Measurements from ENCODE around the gene PHF10. TPM values are rescaled to one million over a fixed set of nuclear protein-coding genes. Genes with fewer than 3 reads are reported as not detected.
A peak's percentile ranks its signal among the peaks of the same experiment; 100 is the strongest.

Gene PHF10
- total RNA-seq, 3 donors from 2014 or later (not counting 1 experiment from before 2014, with no cell fraction given), result 46.5 to 56.5 (median 53.6) TPM

DNA sequence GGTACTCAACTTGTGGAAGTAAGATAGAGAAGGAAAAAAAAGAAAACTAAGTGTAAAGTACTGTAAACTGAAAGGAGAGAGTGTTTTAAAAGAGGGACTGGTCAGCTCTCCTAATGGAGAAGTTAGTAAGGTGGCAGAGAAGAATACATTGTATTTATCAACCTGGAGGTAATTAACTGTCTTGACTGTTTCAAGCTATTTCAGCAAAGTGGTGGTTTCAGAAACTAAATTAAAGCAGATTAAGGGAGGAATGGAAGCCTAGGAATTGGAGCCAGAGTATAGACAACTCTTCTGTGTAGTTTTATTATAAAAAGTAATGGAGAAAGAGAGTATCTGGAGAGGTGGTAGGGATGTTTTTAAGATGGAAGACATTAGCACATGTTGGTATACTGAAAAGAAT, 2.7 kb upstream of the PHF10 start:
- Mint-ChIP-seq H3K4me1 (peaks cover 12 to 16% of the 10 kb centered on the region in 2 donors), H3K27me3 (ENCODE audit: low read depth in 2 of 2) (peaks cover 8 to 9% of the 10 kb centered on the region in 2 donors), H3K36me3 (no peaks in the 10 kb centered on the region), H3K27ac (no peak overlapping the region), H3K9me3 (no peaks in the 10 kb centered on the region), H3K4me3 (no peak overlapping the region)
- DNase-seq, result no peak
- no peak for TF ChIP-seq CTCF (IDR thresholded peaks at IDR 0.05)
- H3K36me3 ChIP-seq (ENCODE audit: control insufficient read depth, insufficient read depth, low read length), result no peaks in the 10 kb centered on the region
- H3K4me3 ChIP-seq (ENCODE audit: low read length), result no peak overlapping the region
- ATAC-seq, result no peak
- no peak overlapping the region for H3K27ac ChIP-seq (ENCODE audit: low read length)
- H3K4me1 ChIP-seq (ENCODE audit: control insufficient read depth, insufficient read depth, low read length), result peaks cover 13% of the 10 kb centered on the region
- H3K27me3 ChIP-seq (ENCODE audit: control insufficient read depth, insufficient read depth, low read length), result no peaks in the 10 kb centered on the region
- intact Hi-C loops (cut with micrococcal nuclease), result no loop called here
- no peaks in the 10 kb centered on the region for H3K9me3 ChIP-seq (ENCODE audit: control insufficient read depth, insufficient read depth, low read length)

DNA sequence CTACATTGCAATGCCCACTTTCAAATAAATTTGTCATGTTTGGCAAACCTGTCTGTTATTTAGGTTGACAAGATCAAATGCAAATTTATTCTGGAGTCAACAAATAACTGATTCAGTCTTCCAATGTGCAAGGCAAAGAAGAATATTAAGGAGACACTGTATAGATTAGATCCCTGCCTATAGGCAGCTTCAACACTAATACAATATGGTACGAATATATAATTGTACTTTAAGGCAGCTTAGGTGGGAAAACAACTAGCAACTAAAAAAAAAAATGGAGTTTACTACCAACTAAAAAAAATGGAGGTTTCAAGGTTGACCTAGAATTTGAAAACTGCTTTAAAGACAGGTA, 1.7 kb upstream of the PHF10 start:
- no peaks in the 10 kb centered on the region for H3K36me3 Mint-ChIP-seq
- DNase-seq (no peak), ATAC-seq (no peak)
- peaks cover 6 to 7% of the 10 kb centered on the region in 2 donors for H3K27me3 Mint-ChIP-seq (ENCODE audit: low read depth in 2 of 2)
- TF ChIP-seq CTCF (IDR thresholded peaks at IDR 0.05), result no peak
- H3K4me1 Mint-ChIP-seq, result peaks cover 12 to 16% of the 10 kb centered on the region in 2 donors
- H3K27ac ChIP-seq (ENCODE audit: low read length), result no peak overlapping the region
- H3K9me3 Mint-ChIP-seq, result no peaks in the 10 kb centered on the region
- H3K27ac Mint-ChIP-seq, result peak overlapping the region; percentile 1 to 29
- H3K27me3 ChIP-seq (ENCODE audit: control insufficient read depth, insufficient read depth, low read length), result no peaks in the 10 kb centered on the region
- peak overlapping the region; percentile 80 for H3K4me3 Mint-ChIP-seq
- H3K36me3 ChIP-seq (ENCODE audit: control insufficient read depth, insufficient read depth, low read length), result no peaks in the 10 kb centered on the region
- no peaks in the 10 kb centered on the region for H3K9me3 ChIP-seq (ENCODE audit: control insufficient read depth, insufficient read depth, low read length)
- intact Hi-C loops (cut with micrococcal nuclease), result no loop called here
- no CpG with 5 or more reads among the region's 1 CpG for WGBS (ENCODE audit: insufficient coverage)
- no peak overlapping the region for H3K4me3 ChIP-seq (ENCODE audit: low read length)
- peaks cover 16% of the 10 kb centered on the region for H3K4me1 ChIP-seq (ENCODE audit: control insufficient read depth, insufficient read depth, low read length)

GRCh38 chr6:169725125-169726048, 1.1 kb upstream of the PHF10 start:
- no peak for ATAC-seq
- Mint-ChIP-seq H3K27ac (peak overlapping the region; percentile 1 to 29), H3K27me3 (ENCODE audit: low read depth in 2 of 2) (peaks cover 0 to 4% of the 10 kb centered on the region in 2 donors), H3K4me1 (peaks cover 12 to 16% of the 10 kb centered on the region in 2 donors), H3K4me3 (peak overlapping the region; percentile 80), H3K9me3 (no peaks in the 10 kb centered on the region), H3K36me3 (no peaks in the 10 kb centered on the region)
- WGBS (ENCODE audit: insufficient coverage), result 35% methylated on average over 21 of the region's 29 CpGs
- H3K9me3 ChIP-seq (ENCODE audit: control insufficient read depth, insufficient read depth, low read length), result no peaks in the 10 kb centered on the region
- H3K36me3 ChIP-seq (ENCODE audit: control insufficient read depth, insufficient read depth, low read length), result no peaks in the 10 kb centered on the region
- no peaks in the 10 kb centered on the region for H3K27me3 ChIP-seq (ENCODE audit: control insufficient read depth, insufficient read depth, low read length)
- H3K4me3 ChIP-seq (ENCODE audit: low read length), result peak overlapping the region; percentile 57
- DNase-seq, result peak in 1 of 2 donors; percentile 46
- intact Hi-C loops (cut with micrococcal nuclease), result loop anchor here (2.0 kb wide), 1 partner anchor 25 kb away; the partner anchor contains the start of genes DYNLT2 and ERMARD
- peaks cover 16% of the 10 kb centered on the region for H3K4me1 ChIP-seq (ENCODE audit: control insufficient read depth, insufficient read depth, low read length)
- no peak for TF ChIP-seq CTCF (IDR thresholded peaks at IDR 0.05)
- peak overlapping the region; percentile 56 for H3K27ac ChIP-seq (ENCODE audit: low read length)

All from natural killer cell (primary cell).